Ishikawa (cell line): Measurements from ENCODE around the gene MAN2C1.

Experiments
- CEBPB ChIP-seq: IDR thresholded peaks from 2 replicates; pipeline ENCODE4 v1.6.1; 2012
- CREB1 ChIP-seq: IDR thresholded peaks from 2 replicates; pipeline ENCODE4 v1.6.1; 2012; ENCODE audit warnings: low read depth
- EGR1 ChIP-seq: IDR thresholded peaks from 2 replicates; pipeline ENCODE4 v1.6.1; 2012
- EP300 ChIP-seq: IDR thresholded peaks from 2 replicates; pipeline ENCODE4 v1.6.1; 2012; ENCODE audit warnings: borderline replicate concordance
- FOXM1 ChIP-seq: IDR thresholded peaks from 2 replicates; pipeline ENCODE4 v1.6.1; 2012; ENCODE audit warnings: low read depth, borderline replicate concordance
- NFIC ChIP-seq: IDR thresholded peaks from 2 replicates; pipeline ENCODE4 v1.6.1; 2012
- RAD21 ChIP-seq: IDR thresholded peaks from 2 replicates; pipeline ENCODE4 v1.6.1; 2012; ENCODE audit warnings: low read depth
- TAF1 ChIP-seq: IDR thresholded peaks from 2 replicates; pipeline ENCODE4 v1.6.1; 2012; ENCODE audit warnings: low read depth, mild to moderate bottlenecking
- TCF12 ChIP-seq: IDR thresholded peaks from 2 replicates; pipeline ENCODE4 v1.6.1; 2012; ENCODE audit warnings: low read depth
- TEAD4 ChIP-seq: IDR thresholded peaks from 2 replicates; pipeline ENCODE4 v1.6.1; 2012
- YY1 ChIP-seq: IDR thresholded peaks from 2 replicates; pipeline ENCODE4 v1.6.1; 2012; ENCODE audit warnings: low read depth
- ZBTB7A ChIP-seq: IDR thresholded peaks from 2 replicates; pipeline ENCODE4 v1.6.1; 2012; ENCODE audit warnings: low read depth
- TF ChIP-seq, protein P1 (sequence below): IDR thresholded peaks from 2 replicates; pipeline ENCODE4 v1.6.1; 2012
- TF ChIP-seq, protein P2 (sequence below): IDR thresholded peaks from 2 replicates; pipeline ENCODE4 v1.6.1; 2012
- TF ChIP-seq, protein P3 (sequence below): IDR thresholded peaks from 2 replicates; pipeline ENCODE4 v1.6.1; 2012; ENCODE audit warnings: low read depth, mild to moderate bottlenecking

Gene MAN2C1

DNA sequence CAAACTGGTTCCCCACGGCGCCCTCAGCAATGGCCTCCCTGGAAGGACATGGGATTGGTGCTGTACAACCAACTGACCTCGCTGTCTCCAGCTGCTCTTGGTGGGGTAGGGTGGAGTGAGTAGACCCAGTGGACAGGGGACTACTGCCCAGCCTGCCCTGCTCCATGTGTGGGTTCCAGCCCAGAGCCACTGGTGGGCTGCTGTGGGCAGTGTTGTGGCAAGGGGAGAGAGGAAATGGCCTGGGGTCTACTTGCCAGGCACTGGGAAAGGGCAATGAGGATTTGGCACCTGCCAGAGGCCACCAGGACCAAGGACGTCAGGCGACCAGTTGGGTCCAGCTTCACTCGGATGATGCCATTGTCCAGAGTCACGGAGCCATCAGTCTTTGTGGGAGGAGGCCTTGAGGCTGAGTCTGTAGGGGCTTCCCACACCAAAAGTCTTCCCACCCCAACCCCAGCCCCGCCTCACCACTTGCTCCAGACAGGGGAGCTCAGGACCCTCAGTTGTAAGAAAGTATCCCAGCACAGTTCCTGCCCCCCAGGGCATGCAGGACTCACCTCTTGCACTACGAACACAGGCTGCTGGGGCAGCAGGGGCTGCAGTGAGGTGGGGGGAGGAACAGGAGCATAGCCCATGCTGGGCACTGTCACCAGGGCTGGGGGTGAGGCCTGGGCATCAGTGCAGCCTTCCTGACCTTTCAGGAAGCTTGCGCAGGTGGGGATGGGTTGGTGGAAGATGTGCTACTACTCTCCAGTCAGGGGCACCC, 9.5 kb downstream of the MAN2C1 start:
- TF ChIP-seq ZBTB7A (no peak), CEBPB (no peak), FOXM1 (no peak)

DNA sequence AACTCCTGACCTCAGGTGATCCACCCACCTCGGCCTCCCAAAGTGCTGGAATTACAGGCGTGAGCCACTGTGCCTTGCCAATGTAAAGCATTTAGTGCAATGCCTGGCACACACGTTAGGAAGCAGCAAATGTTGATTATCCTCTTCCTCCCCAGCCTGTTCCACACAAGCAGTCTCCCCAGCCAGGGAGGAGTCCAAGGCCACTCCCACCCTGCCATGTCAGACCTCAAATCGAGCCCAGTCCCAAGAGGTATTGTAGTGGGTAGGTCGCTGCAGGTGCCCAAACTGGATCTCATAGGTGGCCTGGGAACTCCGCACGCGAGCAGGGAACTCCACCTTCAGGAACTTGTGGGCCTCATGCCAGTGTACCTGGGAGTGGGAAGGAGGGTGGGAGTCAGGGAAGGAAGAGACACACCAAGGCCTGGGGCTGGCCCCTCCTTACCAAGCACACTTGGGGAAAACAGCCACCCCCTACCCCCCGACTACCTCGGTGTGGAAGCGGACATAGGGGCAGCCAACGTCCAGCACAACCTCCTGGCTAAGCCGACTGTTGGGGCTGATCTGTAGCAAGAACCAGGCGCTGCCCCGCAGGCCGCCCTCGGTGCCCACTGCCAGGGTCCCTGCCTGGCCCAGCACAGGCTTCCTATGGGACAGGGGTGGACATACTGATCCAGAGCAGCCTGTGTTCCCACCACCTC, 10.3 kb downstream of the MAN2C1 start:
- TF ChIP-seq NFIC (no peak), TAF1 (no peak), EGR1 (no peak), CEBPB (no peak), TCF12 (no peak), ZBTB7A (no peak)
- TF ChIP-seq, protein P1, sequence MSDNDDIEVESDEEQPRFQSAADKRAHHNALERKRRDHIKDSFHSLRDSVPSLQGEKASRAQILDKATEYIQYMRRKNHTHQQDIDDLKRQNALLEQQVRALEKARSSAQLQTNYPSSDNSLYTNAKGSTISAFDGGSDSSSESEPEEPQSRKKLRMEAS, result no peak
- TF ChIP-seq, protein P2, sequence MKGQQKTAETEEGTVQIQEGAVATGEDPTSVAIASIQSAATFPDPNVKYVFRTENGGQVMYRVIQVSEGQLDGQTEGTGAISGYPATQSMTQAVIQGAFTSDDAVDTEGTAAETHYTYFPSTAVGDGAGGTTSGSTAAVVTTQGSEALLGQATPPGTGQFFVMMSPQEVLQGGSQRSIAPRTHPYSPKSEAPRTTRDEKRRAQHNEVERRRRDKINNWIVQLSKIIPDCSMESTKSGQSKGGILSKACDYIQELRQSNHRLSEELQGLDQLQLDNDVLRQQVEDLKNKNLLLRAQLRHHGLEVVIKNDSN, result no peak

DNA sequence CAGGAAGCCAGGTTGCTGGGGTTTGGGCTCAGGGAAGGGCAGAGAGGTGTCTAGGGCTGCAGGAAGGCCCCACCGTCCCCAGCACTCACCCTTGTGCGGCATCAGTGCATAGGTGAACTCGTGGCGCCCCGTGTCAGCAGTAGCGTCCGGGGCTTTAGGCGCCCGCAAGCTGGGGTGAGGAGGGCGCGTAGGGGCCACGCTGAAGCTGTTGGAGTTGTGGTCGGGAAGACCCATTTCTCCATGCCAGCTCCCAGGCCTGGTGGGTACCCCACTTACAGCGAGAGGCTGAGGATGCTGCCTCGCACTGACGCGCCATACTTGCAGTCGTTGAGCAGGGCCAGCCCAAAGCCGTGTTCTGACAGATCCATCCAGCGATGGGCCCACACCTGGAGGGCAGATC, 11.9 kb downstream of the MAN2C1 start:
- TF ChIP-seq YY1 (no peak), TCF12 (no peak), TEAD4 (no peak)
- TF ChIP-seq, protein P2, result no peak

DNA sequence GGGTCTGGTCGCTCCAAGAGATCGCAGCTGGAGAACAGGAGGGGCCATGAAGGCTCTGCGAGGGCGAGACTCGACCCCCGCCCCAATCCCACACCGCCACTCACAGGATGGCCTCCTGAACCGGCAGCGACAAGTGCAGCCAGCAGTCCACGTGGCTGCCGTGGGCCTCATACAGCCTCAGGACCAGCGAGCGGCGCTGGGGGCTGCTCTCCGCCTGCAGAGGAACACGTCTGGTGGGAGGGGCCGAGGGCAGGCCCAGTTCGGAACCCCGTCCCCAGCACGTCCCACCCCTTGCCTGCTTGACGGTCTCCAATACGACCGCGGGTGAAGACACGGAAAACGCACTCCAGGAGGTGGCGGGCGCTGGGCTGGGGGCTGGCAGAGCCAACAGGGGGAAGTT, 12.4 kb downstream of the MAN2C1 start:
- TF ChIP-seq TAF1, result no peak
- TF ChIP-seq, protein P3, sequence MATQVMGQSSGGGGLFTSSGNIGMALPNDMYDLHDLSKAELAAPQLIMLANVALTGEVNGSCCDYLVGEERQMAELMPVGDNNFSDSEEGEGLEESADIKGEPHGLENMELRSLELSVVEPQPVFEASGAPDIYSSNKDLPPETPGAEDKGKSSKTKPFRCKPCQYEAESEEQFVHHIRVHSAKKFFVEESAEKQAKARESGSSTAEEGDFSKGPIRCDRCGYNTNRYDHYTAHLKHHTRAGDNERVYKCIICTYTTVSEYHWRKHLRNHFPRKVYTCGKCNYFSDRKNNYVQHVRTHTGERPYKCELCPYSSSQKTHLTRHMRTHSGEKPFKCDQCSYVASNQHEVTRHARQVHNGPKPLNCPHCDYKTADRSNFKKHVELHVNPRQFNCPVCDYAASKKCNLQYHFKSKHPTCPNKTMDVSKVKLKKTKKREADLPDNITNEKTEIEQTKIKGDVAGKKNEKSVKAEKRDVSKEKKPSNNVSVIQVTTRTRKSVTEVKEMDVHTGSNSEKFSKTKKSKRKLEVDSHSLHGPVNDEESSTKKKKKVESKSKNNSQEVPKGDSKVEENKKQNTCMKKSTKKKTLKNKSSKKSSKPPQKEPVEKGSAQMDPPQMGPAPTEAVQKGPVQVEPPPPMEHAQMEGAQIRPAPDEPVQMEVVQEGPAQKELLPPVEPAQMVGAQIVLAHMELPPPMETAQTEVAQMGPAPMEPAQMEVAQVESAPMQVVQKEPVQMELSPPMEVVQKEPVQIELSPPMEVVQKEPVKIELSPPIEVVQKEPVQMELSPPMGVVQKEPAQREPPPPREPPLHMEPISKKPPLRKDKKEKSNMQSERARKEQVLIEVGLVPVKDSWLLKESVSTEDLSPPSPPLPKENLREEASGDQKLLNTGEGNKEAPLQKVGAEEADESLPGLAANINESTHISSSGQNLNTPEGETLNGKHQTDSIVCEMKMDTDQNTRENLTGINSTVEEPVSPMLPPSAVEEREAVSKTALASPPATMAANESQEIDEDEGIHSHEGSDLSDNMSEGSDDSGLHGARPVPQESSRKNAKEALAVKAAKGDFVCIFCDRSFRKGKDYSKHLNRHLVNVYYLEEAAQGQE, result no peak
- TF ChIP-seq TCF12, result no peak
- TF ChIP-seq EP300, result no peak
- no peak for TF ChIP-seq CREB1
- TF ChIP-seq FOXM1, result no peak
- no peak for TF ChIP-seq NFIC
- no peak for TF ChIP-seq CEBPB
- TF ChIP-seq ZBTB7A, result no peak
- no peak for TF ChIP-seq YY1
- TF ChIP-seq, protein P1, result no peak
- TF ChIP-seq, protein P2, result no peak
- no peak for TF ChIP-seq RAD21
- no peak for TF ChIP-seq TEAD4

DNA sequence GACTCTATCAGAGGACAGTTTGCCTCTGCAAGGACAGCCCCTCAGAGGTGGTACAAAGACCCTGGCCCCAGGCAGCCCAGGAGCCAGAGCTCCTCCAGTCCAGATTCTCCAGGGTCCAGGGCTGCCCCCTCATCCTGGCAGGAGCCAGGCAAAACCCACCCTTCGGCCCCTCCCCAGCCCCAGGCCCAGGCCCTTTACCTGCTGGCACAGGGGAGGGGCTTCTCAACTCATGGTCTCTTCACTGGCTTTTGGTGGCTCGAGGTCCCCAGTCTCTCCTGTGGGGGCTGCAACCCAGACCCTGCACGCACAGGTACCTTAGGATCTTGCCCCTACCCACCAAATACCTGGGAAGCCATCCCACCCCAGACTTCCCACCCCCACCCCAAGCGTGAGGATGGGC, 13.0 kb downstream of the MAN2C1 start:
- TF ChIP-seq RAD21 (no peak), TAF1 (no peak), NFIC (no peak), FOXM1 (no peak), TEAD4 (no peak), CEBPB (no peak), TCF12 (no peak)
- TF ChIP-seq, protein P1, result no peak

DNA sequence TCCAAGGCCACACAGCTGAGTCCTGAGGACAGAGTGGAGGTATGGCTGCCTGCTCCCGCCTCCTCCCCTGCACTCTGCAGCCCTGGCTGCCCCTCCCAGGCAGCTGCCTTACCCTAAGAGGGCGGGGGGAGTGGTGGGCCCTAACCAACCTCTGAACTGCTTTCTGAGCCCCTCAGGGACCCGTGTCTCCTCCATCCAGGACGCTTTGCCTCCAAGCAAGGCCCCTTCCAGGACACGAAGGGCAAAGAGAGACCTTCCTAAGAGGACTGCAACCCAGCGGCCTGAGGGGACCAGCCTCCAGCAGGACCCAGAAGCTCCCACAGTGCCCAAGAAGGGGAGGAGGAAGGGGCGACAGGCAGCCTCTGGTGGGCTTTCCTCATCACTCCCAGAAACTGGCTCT, 14.0 kb downstream of the MAN2C1 start:
- no peak for TF ChIP-seq FOXM1
- TF ChIP-seq, protein P1, result no peak
- no peak for TF ChIP-seq CEBPB

DNA sequence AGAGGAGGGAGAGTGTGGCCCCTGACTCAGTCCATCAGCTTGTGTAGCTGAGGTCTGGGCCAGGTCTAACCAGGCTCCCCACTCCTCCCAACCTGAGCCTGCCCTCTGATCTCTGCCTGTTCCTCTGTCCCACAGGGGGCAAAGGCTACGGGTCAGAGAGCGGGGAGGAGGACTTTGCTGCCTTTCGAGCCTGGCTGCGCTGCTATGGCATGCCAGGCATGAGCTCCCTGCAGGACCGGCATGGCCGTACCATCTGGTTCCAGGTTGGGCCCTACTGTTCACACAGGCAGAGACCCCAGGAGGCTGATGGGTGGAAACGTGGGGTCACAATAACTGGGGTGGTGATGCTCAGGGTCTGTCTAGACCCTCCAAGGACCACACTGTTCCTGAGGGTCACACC, 14.8 kb downstream of the MAN2C1 start:
- TF ChIP-seq, protein P3, result no peak
- TF ChIP-seq EP300, result no peak
- TF ChIP-seq NFIC, result no peak
- TF ChIP-seq TEAD4, result no peak
- TF ChIP-seq, protein P2, result no peak
- TF ChIP-seq, protein P1, result no peak
- no peak for TF ChIP-seq TCF12
